HG03196 (cell line): ENCODE results near the gene ALDH1L1.
"Not testable (repeated sequence)": the region's sequence is repeated elsewhere in the genome, so short reads cannot be mapped to it uniquely, and the experiment has no call there.

Experiments used
- ATAC-seq: cut with Tn5 transposase; IDR thresholded peaks from one replicate; pipeline ENCODE4 v1.9.1; 2021; ENCODE audit not compliant: unreplicated experiment

The ALDH1L1 gene

GRCh38 chr3:126083913-126084767 is 96.2 kb downstream of the ALDH1L1 start, which contains the start of gene SLC41A3:
Gene SLC41A3 (minus strand): TSS chr3:126084124. CDS start chr3:126068219, 15,905 bp downstream.
- peak; percentile 89 for ATAC-seq

- peak; percentile 39 for ATAC-seq
These were observed 96.9 kb downstream of the ALDH1L1 start for GRCh38 chr3:126083511-126083912.

GRCh38 chr3:126083138-126083445 is 97.3 kb downstream of the ALDH1L1 start:
- ATAC-seq: no peak

GRCh38 chr3:126082362-126083137 is 97.8 kb downstream of the ALDH1L1 start:
- ATAC-seq: no peak

- no peak for ATAC-seq
These were observed 98.6 kb downstream of the ALDH1L1 start for GRCh38 chr3:126081618-126082361.

GRCh38 chr3:126080970-126081369 is 99.4 kb downstream of the ALDH1L1 start:
- ATAC-seq: no peak

GRCh38 chr3:126078866-126079265 is 101.5 kb downstream of the ALDH1L1 start:
- ATAC-seq: no peak

GRCh38 chr3:126077754-126078153 is 102.6 kb downstream of the ALDH1L1 start:
- no peak for ATAC-seq

GRCh38 chr3:126076140-126076539 is 104.2 kb downstream of the ALDH1L1 start:
- no peak for ATAC-seq

- ATAC-seq: no peak
These were observed 110.2 kb downstream of the ALDH1L1 start for GRCh38 chr3:126070146-126070545.

GRCh38 chr3:126067959-126068358 is 112.4 kb downstream of the ALDH1L1 start:
- ATAC-seq: no peak

GRCh38 chr3:126066676-126067075 is 113.7 kb downstream of the ALDH1L1 start:
- not testable (repeated sequence) for ATAC-seq

- ATAC-seq: no peak
These were observed 114.5 kb downstream of the ALDH1L1 start for GRCh38 chr3:126065876-126066275.

- ATAC-seq: no peak
These were observed 115.6 kb downstream of the ALDH1L1 start for GRCh38 chr3:126064627-126065258.

- no peak for ATAC-seq
These were observed 116.9 kb downstream of the ALDH1L1 start for GRCh38 chr3:126063358-126063965.

- no peak for ATAC-seq
These were observed 118.9 kb downstream of the ALDH1L1 start for GRCh38 chr3:126061301-126062032.

GRCh38 chr3:126060613-126061145 is 119.7 kb downstream of the ALDH1L1 start:
- ATAC-seq: no peak

GRCh38 chr3:126058666-126059065 is 121.7 kb downstream of the ALDH1L1 start:
- ATAC-seq: no peak

- no peak for ATAC-seq
These were observed 122.5 kb downstream of the ALDH1L1 start for GRCh38 chr3:126057936-126058335.

- no peak for ATAC-seq
These were observed 122.9 kb downstream of the ALDH1L1 start for GRCh38 chr3:126057501-126057819.
